ENCODE measurements around the gene MACROH2A1. TPM values are rescaled to one million over a fixed set of nuclear protein-coding genes. Genes with fewer than 3 reads are reported as not detected.

Gene MACROH2A1
- total and polyA plus RNA-seq, 9 of the 15 experiments (the other 6 are each of a cell fraction or from before 2014, with no cell fraction given) = 44.9 to 289 (median 193) TPM

DNA sequence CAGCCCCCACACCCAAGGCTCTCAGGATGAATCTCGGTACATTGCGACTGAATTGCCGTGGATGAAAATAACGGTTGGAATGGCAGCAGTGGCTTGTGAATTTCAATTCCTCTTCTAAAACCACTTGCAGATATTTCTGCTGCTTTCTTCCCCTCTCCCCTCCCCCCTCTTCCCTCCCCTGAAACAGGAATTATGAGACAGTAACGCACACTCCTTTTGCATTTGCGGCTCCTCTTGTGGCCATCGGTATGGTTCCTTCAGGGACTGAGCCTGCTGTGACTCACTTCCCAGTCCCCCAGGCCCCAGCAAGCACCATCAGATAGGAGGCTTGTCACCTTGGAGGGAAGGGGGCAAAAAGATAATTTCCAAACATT is 38.4 kb upstream of the MACROH2A1 start (continued):
- TF ChIP-seq HDAC3 (IDR thresholded peaks at IDR 0.05; ENCODE audit: borderline replicate concordance, partially characterized antibody) (no peak), ZNF121 (CRISPR knock-in tag; conservative IDR thresholded peaks at IDR 0.05) (no peak), NCOA4 (IDR thresholded peaks at IDR 0.05; ENCODE audit: partially characterized antibody) (no peak), HOXB6 (CRISPR knock-in tag; IDR thresholded peaks at IDR 0.05; ENCODE audit: borderline replicate concordance) (no peak), ATF4 (CRISPR knock-in tag; IDR thresholded peaks at IDR 0.05) (no peak), NFYB (IDR thresholded peaks at IDR 0.05; ENCODE audit: extremely low read depth, insufficient read length) (no peak), GABPB2 (CRISPR knock-in tag; conservative IDR thresholded peaks at IDR 0.05) (no peak), FOSL1 (tag; conservative IDR thresholded peaks at IDR 0.05) (peak; percentile 93), ZNF551 (CRISPR knock-in tag; IDR thresholded peaks at IDR 0.05) (no peak), POLR3G (IDR thresholded peaks at IDR 0.05; ENCODE audit: extremely low read depth, insufficient read length, insufficient replicate concordance) (no peak), KAT2B (IDR thresholded peaks at IDR 0.05; ENCODE audit: low read depth, low read length) (no peak), HMG20A (CRISPR knock-in tag; conservative IDR thresholded peaks at IDR 0.05) (no peak), HES1 (IDR thresholded peaks at IDR 0.05; ENCODE audit: low read depth) (no peak), RBM39 (optimal IDR thresholded peaks at IDR 0.05; ENCODE audit: low read depth, low read length) (no peak), TCF15 (CRISPR knock-in tag; IDR thresholded peaks at IDR 0.05) (no peak), POLR2A (conservative IDR thresholded peaks at IDR 0.05) (no peak), NKRF (IDR thresholded peaks at IDR 0.05; ENCODE audit: borderline replicate concordance) (no peak), FOXM1 (IDR thresholded peaks at IDR 0.05; ENCODE audit: low read depth) (no peak), FOXM1 (CRISPR knock-in tag; IDR thresholded peaks at IDR 0.05; ENCODE audit: low read depth) (no peak), POLR2G (IDR thresholded peaks at IDR 0.05; ENCODE audit: low read depth, low read length) (no peak), FOXK1 (CRISPR knock-in tag; IDR thresholded peaks at IDR 0.05; ENCODE audit: borderline replicate concordance) (no peak)
- TF ChIP-seq, protein P1, sequence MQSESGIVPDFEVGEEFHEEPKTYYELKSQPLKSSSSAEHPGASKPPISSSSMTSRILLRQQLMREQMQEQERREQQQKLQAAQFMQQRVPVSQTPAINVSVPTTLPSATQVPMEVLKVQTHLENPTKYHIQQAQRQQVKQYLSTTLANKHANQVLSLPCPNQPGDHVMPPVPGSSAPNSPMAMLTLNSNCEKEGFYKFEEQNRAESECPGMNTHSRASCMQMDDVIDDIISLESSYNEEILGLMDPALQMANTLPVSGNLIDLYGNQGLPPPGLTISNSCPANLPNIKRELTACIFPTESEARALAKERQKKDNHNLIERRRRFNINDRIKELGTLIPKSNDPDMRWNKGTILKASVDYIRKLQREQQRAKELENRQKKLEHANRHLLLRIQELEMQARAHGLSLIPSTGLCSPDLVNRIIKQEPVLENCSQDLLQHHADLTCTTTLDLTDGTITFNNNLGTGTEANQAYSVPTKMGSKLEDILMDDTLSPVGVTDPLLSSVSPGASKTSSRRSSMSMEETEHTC (IDR thresholded peaks at IDR 0.05) = no peak
- TF ChIP-seq, protein P2, sequence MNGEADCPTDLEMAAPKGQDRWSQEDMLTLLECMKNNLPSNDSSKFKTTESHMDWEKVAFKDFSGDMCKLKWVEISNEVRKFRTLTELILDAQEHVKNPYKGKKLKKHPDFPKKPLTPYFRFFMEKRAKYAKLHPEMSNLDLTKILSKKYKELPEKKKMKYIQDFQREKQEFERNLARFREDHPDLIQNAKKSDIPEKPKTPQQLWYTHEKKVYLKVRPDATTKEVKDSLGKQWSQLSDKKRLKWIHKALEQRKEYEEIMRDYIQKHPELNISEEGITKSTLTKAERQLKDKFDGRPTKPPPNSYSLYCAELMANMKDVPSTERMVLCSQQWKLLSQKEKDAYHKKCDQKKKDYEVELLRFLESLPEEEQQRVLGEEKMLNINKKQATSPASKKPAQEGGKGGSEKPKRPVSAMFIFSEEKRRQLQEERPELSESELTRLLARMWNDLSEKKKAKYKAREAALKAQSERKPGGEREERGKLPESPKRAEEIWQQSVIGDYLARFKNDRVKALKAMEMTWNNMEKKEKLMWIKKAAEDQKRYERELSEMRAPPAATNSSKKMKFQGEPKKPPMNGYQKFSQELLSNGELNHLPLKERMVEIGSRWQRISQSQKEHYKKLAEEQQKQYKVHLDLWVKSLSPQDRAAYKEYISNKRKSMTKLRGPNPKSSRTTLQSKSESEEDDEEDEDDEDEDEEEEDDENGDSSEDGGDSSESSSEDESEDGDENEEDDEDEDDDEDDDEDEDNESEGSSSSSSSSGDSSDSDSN (IDR thresholded peaks at IDR 0.05; ENCODE audit: borderline replicate concordance in 1 of 2, low read depth in 2 of 2, low read length in 2 of 2) = no peak

Data from K562 (cell line).